ENCODE measurements around the gene TTC34.
"Not testable (repeated sequence)": the region's sequence is repeated elsewhere in the genome, so short reads cannot be mapped to it uniquely, and the experiment has no call there.

DNA sequence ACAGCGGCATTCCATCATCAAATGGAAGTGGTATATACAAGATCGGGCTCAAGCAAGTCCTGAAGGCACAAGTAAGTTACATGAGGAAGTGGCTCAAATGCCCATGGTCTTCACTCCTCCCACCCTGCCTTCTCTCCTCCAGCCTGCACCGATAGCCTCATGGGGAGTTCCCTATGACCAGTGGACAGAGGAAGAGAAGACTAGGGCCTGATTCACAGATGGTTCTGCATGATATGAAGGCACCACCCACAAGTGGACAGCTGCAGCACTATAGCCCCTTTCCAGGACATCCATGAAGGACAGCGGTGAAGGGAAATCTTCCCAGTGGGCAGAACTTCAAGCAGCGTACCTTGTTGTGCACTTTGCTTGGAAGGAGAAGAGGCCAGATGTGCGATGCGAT is 175.7 kb downstream of the TTC34 start:
- TF ChIP-seq, protein P1, sequence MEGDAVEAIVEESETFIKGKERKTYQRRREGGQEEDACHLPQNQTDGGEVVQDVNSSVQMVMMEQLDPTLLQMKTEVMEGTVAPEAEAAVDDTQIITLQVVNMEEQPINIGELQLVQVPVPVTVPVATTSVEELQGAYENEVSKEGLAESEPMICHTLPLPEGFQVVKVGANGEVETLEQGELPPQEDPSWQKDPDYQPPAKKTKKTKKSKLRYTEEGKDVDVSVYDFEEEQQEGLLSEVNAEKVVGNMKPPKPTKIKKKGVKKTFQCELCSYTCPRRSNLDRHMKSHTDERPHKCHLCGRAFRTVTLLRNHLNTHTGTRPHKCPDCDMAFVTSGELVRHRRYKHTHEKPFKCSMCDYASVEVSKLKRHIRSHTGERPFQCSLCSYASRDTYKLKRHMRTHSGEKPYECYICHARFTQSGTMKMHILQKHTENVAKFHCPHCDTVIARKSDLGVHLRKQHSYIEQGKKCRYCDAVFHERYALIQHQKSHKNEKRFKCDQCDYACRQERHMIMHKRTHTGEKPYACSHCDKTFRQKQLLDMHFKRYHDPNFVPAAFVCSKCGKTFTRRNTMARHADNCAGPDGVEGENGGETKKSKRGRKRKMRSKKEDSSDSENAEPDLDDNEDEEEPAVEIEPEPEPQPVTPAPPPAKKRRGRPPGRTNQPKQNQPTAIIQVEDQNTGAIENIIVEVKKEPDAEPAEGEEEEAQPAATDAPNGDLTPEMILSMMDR (conservative IDR thresholded peaks at IDR 0.05; ENCODE audit: low read depth, low read length) = not testable (repeated sequence)
- not testable (repeated sequence) for TF ChIP-seq BHLHE40 (IDR thresholded peaks at IDR 0.05; ENCODE audit: low read depth, low read length); MAFK (IDR thresholded peaks at IDR 0.05; ENCODE audit: low read depth, low read length); CEBPB (IDR thresholded peaks at IDR 0.05; ENCODE audit: low read depth, low read length); SMC3 (IDR thresholded peaks at IDR 0.05; ENCODE audit: low read depth, low read length); POLR2A (IDR thresholded peaks at IDR 0.05; ENCODE audit: low read depth, low read length); MXI1 (IDR thresholded peaks at IDR 0.05; ENCODE audit: borderline replicate concordance, low read depth, low read length); MAZ (IDR thresholded peaks at IDR 0.05; ENCODE audit: borderline replicate concordance, low read depth, low read length)
- TF ChIP-seq, protein P2, sequence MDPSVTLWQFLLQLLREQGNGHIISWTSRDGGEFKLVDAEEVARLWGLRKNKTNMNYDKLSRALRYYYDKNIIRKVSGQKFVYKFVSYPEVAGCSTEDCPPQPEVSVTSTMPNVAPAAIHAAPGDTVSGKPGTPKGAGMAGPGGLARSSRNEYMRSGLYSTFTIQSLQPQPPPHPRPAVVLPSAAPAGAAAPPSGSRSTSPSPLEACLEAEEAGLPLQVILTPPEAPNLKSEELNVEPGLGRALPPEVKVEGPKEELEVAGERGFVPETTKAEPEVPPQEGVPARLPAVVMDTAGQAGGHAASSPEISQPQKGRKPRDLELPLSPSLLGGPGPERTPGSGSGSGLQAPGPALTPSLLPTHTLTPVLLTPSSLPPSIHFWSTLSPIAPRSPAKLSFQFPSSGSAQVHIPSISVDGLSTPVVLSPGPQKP (IDR thresholded peaks at IDR 0.05; ENCODE audit: borderline replicate concordance, low read depth, low read length) = not testable (repeated sequence)
- TF ChIP-seq, protein P3, sequence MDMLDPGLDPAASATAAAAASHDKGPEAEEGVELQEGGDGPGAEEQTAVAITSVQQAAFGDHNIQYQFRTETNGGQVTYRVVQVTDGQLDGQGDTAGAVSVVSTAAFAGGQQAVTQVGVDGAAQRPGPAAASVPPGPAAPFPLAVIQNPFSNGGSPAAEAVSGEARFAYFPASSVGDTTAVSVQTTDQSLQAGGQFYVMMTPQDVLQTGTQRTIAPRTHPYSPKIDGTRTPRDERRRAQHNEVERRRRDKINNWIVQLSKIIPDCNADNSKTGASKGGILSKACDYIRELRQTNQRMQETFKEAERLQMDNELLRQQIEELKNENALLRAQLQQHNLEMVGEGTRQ (IDR thresholded peaks at IDR 0.05; ENCODE audit: low read depth, low read length) = not testable (repeated sequence)
